PFSK-1 (cell line): ENCODE results near the gene ACOX1.

Experiments
- FOXP2 ChIP-seq: optimal IDR thresholded peaks from 2 replicates; pipeline ENCODE3; 2011; ENCODE audit warnings: borderline replicate concordance, control low read depth, inconsistent platforms; ENCODE audit not compliant: insufficient read depth; ENCODE audit errors: extremely low read length, extremely low read depth
- POLR2AphosphoS5 ChIP-seq: IDR thresholded peaks from 2 replicates; pipeline ENCODE4 v1.6.1; 2012; ENCODE audit warnings: low read depth, mild to moderate bottlenecking, control low read depth, low read length, moderate library complexity
- SIN3A ChIP-seq: IDR thresholded peaks from 2 replicates; pipeline ENCODE4 v1.6.1; 2012; ENCODE audit warnings: mild to moderate bottlenecking, low read length, moderate library complexity, borderline replicate concordance; ENCODE audit not compliant: insufficient read depth
- TAF1 ChIP-seq: IDR thresholded peaks from 2 replicates; pipeline ENCODE4 v1.6.1; 2012; ENCODE audit warnings: low read length, control low read depth, borderline replicate concordance; ENCODE audit not compliant: insufficient read depth
- TF ChIP-seq, protein P1 (sequence below), 2 experiments: IDR thresholded peaks; 2 replicates each; pipeline versions ENCODE4 v1.6.1 to v1.8.0; 2011 to 2012; ENCODE audit warnings: low read depth in 2 of 2, low read length in 2 of 2, control low read depth in 1 of 2, inconsistent platforms in 1 of 2, mild to moderate bottlenecking in 1 of 2, moderate library complexity in 1 of 2; ENCODE audit not compliant: insufficient read depth in 1 of 2

ACOX1 gene

DNA sequence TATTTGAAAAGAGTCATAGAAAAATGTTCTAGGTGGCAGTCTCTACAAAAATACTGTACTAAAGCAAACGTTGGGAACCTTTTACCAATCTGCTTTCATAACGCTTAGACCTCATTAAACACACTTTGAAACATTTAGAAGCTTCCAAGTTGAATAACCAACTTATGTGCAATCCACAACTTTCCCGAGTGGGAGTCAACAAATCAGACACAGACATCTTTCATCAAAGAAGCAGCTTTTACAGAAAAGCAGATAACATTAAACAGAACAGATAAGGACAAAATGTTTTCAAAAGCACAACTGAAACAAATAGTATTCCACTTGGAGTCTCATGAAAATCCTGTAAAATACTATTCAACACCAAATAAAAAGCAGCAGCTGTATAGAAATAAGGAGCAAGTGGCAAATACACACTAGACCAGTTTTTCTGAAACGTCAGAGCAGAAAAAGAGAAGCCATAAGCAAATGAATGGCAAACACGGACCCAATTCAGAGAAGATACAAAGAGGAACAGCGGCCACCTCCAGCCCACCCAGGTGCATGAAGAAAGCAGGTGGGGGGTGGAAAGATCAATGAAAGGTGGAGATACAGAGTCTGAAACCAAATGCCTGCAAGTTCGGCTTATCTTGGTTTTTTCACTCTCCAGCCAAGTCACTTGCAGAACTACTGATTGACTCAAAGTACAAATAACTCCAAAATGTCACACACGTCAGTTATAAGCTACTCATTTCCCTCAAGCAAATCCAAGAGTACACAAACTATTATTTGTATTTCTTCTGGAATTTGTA lies 19.7 kb downstream of the ACOX1 start:
- no peak for TF ChIP-seq POLR2AphosphoS5
- TF ChIP-seq, protein P1, sequence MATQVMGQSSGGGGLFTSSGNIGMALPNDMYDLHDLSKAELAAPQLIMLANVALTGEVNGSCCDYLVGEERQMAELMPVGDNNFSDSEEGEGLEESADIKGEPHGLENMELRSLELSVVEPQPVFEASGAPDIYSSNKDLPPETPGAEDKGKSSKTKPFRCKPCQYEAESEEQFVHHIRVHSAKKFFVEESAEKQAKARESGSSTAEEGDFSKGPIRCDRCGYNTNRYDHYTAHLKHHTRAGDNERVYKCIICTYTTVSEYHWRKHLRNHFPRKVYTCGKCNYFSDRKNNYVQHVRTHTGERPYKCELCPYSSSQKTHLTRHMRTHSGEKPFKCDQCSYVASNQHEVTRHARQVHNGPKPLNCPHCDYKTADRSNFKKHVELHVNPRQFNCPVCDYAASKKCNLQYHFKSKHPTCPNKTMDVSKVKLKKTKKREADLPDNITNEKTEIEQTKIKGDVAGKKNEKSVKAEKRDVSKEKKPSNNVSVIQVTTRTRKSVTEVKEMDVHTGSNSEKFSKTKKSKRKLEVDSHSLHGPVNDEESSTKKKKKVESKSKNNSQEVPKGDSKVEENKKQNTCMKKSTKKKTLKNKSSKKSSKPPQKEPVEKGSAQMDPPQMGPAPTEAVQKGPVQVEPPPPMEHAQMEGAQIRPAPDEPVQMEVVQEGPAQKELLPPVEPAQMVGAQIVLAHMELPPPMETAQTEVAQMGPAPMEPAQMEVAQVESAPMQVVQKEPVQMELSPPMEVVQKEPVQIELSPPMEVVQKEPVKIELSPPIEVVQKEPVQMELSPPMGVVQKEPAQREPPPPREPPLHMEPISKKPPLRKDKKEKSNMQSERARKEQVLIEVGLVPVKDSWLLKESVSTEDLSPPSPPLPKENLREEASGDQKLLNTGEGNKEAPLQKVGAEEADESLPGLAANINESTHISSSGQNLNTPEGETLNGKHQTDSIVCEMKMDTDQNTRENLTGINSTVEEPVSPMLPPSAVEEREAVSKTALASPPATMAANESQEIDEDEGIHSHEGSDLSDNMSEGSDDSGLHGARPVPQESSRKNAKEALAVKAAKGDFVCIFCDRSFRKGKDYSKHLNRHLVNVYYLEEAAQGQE (IDR thresholded peaks at IDR 0.05; ENCODE audit: insufficient read depth in 1 of 2, low read depth in 2 of 2, low read length in 2 of 2), result no peak
- TF ChIP-seq FOXP2, result no peak
- no peak for TF ChIP-seq SIN3A
- TF ChIP-seq TAF1, result no peak

DNA sequence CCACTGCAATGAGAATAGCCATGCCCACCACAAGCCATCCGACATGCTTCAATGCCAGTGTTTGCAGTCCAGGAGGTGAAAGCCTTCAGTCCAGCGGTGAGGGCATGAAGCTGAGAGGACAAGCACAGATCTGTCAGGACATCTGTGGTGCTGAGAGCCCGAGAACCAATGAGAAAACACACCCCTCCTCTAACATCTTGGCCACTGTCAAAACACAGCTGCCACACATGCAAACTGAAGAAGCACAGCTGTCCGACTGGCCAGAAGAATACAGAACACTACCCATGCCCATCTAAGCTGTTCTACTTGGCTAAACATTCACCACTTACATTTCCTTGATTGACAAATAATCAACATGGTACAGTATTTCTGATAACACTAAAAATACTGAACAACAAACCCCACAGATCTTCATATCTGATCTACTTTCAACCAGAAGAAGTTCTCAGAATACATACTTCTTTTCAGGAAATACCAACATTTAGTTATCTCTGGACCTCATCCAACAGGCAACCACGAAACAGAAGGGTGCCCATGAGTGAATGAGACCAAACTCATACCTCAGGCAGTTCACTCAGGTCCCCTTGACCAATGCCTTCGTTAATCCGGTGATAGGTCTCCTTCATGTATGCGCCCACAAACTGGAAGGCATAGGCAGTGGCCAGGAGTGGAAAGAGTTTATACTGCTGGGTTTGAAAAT lies 28.0 kb downstream of the ACOX1 start:
- TF ChIP-seq, protein P1 (IDR thresholded peaks at IDR 0.05; ENCODE audit: insufficient read depth in 1 of 2, low read depth in 2 of 2, low read length in 2 of 2), result no peak
- no peak for TF ChIP-seq POLR2AphosphoS5
- no peak for TF ChIP-seq TAF1
- no peak for TF ChIP-seq SIN3A
- no peak for TF ChIP-seq FOXP2

DNA sequence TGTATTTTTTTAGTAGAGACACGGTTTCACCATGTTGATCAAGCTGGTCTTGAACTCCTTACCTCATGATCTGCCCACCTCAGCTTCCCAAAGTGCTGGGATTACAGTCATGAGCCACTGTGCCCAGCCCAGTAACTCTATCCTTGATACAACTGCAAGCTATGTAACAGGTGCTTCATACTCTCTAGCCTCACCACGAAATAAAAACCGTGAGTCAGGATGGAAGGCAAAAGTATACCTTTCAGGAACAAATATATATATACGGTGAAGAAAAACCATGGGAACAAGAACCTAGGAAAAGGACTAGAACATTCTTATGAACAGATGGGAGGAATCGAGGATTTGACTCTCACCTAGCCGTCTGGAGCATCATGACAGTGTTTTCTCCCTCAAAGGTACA lies 28.5 kb downstream of the ACOX1 start:
- TF ChIP-seq POLR2AphosphoS5 (no peak), FOXP2 (no peak), SIN3A (no peak), TAF1 (no peak)
- TF ChIP-seq, protein P1 (IDR thresholded peaks at IDR 0.05; ENCODE audit: insufficient read depth in 1 of 2, low read depth in 2 of 2, low read length in 2 of 2), result no peak

DNA sequence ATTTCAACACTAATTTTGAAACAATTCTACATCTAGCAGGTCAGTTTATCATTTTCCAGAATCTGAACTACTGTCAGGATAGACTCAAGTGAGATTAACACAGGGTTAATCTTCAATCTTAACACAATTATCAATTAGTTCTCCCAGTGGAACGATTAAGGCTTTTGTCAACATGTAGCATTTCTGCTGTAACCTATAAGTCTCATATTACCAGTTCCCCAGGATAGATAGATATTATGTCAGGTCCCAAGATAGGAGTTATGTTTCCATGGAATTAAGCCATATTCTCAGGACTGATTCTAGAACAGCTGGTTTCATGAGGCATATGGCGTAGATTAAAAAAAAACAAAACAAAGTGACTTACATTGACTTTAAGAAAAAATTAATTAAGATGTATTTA lies 33.8 kb downstream of the ACOX1 start:
- no peak for TF ChIP-seq POLR2AphosphoS5
- no peak for TF ChIP-seq SIN3A
- TF ChIP-seq, protein P1 (IDR thresholded peaks at IDR 0.05; ENCODE audit: insufficient read depth in 1 of 2, low read depth in 2 of 2, low read length in 2 of 2), result no peak
- TF ChIP-seq FOXP2, result no peak
- TF ChIP-seq TAF1, result no peak
